ENCODE measurements around the gene DYNC2LI1. TPM values are rescaled to one million over a fixed set of nuclear protein-coding genes. Genes with fewer than 3 reads are reported as not detected.

The DYNC2LI1 gene
- total RNA-seq, 2 experiments from 2014 or later, result 13.6 to 17.7 TPM

- peaks cover 8% of the 10 kb centered on the region for H3K4me1 ChIP-seq (ENCODE audit: insufficient read depth, low read length, poor library complexity, severe bottlenecking)
- no peak overlapping the region for H3K4me2 ChIP-seq (ENCODE audit: low read length)
- H3K36me3 ChIP-seq (ENCODE audit: insufficient read depth, low read length), result no peaks in the 10 kb centered on the region
- H3K9me2 ChIP-seq (ENCODE audit: insufficient read depth, low read length), result 0 out of 2 replicates have a peak, but pooled peaks cover 4% of the 10 kb centered on the region
- intact Hi-C loops (cut with micrococcal nuclease; ENCODE audit: unreplicated experiment), result no loop called here
- no peak overlapping the region for H2AFZ ChIP-seq (ENCODE audit: low read length)
- ChIA-PET CTCF (ENCODE audit: unreplicated experiment) (no interaction called here), POLR2A (interaction anchor here (1.3 kb wide), 1 partner anchor 10 kb away, joined by 3 read pairs; no protein-coding TSS in a partner anchor)
- no peaks in the 10 kb centered on the region for H3K9me3 ChIP-seq (ENCODE audit: low read length)
- no peak for TF ChIP-seq CTCF (conservative IDR thresholded peaks at IDR 0.05; ENCODE audit: low read length)
- DNase-seq (ENCODE audit: low spot score), result no peak
- H3K27ac ChIP-seq (ENCODE audit: low read depth, low read length, poor library complexity, severe bottlenecking), result no peak overlapping the region
- no peak overlapping the region for H3K4me3 ChIP-seq (ENCODE audit: low read depth, low read length, poor library complexity, severe bottlenecking)
- no TSS peak for BruUV-seq (replicated peaks)
- H3K79me2 ChIP-seq (ENCODE audit: insufficient read depth, low read depth, low read length), result no peaks in the 10 kb centered on the region
- H4K20me1 ChIP-seq (ENCODE audit: insufficient read depth, low read length), result no peaks in the 10 kb centered on the region
Measured at GRCh38 chr2:43776324-43776723, 2.5 kb downstream of the DYNC2LI1 start.

- Histone ChIP-seq H3K36me3 (ENCODE audit: insufficient read depth, low read length) (no peaks in the 10 kb centered on the region), H3K4me1 (ENCODE audit: insufficient read depth, low read length, poor library complexity, severe bottlenecking) (peaks cover 8% of the 10 kb centered on the region), H3K9me2 (ENCODE audit: insufficient read depth, low read length) (0 out of 2 replicates have a peak, but pooled peaks cover 4% of the 10 kb centered on the region), H3K27ac (ENCODE audit: low read depth, low read length, poor library complexity, severe bottlenecking) (no peak overlapping the region), H3K9me3 (ENCODE audit: low read length) (no peaks in the 10 kb centered on the region), H3K4me3 (ENCODE audit: low read depth, low read length, poor library complexity, severe bottlenecking) (no peak overlapping the region), H3K79me2 (ENCODE audit: insufficient read depth, low read depth, low read length) (no peaks in the 10 kb centered on the region), H2AFZ (ENCODE audit: low read length) (no peak overlapping the region), H3K4me2 (ENCODE audit: low read length) (no peak overlapping the region), H4K20me1 (ENCODE audit: insufficient read depth, low read length) (no peaks in the 10 kb centered on the region)
- BruUV-seq (replicated peaks), result no TSS peak
- DNase-seq (ENCODE audit: low spot score), result no peak
- TF ChIP-seq CTCF (conservative IDR thresholded peaks at IDR 0.05; ENCODE audit: low read length) (no peak), EZH2phosphoT487 (IDR thresholded peaks at IDR 0.05; ENCODE audit: borderline replicate concordance, low read depth, low read length) (no peak)
- ChIA-PET POLR2A (interaction anchor here (0.6 to 1.3 kb wide), 2 partner anchors 9 to 30 kb away, joined by 3 to 8 read pairs; no protein-coding TSS in a partner anchor), CTCF (ENCODE audit: unreplicated experiment) (no interaction called here)
- intact Hi-C loops (cut with micrococcal nuclease; ENCODE audit: unreplicated experiment), result no loop called here
Measured at GRCh38 chr2:43777306-43777926, 3.6 kb downstream of the DYNC2LI1 start.

GRCh38 chr2:43778233-43778632 lies 4.4 kb downstream of the DYNC2LI1 start:
- no TSS peak for BruUV-seq (replicated peaks)
- no peak overlapping the region for H3K4me2 ChIP-seq (ENCODE audit: low read length)
- intact Hi-C loops (cut with micrococcal nuclease; ENCODE audit: unreplicated experiment), result no loop called here
- POLR2A ChIA-PET, result no interaction called here
- H4K20me1 ChIP-seq (ENCODE audit: insufficient read depth, low read length), result no peaks in the 10 kb centered on the region
- no peak overlapping the region for H2AFZ ChIP-seq (ENCODE audit: low read length)
- H3K4me1 ChIP-seq (ENCODE audit: insufficient read depth, low read length, poor library complexity, severe bottlenecking), result peaks cover 8% of the 10 kb centered on the region
- 0 out of 2 replicates have a peak, but pooled peaks cover 3% of the 10 kb centered on the region for H3K9me2 ChIP-seq (ENCODE audit: insufficient read depth, low read length)
- CTCF ChIA-PET (ENCODE audit: unreplicated experiment), result no interaction called here
- H3K79me2 ChIP-seq (ENCODE audit: insufficient read depth, low read depth, low read length), result no peaks in the 10 kb centered on the region
- no peaks in the 10 kb centered on the region for H3K9me3 ChIP-seq (ENCODE audit: low read length)
- DNase-seq (ENCODE audit: low spot score), result no peak
- H3K36me3 ChIP-seq (ENCODE audit: insufficient read depth, low read length), result no peaks in the 10 kb centered on the region
- no peak overlapping the region for H3K27ac ChIP-seq (ENCODE audit: low read depth, low read length, poor library complexity, severe bottlenecking)
- no peak for TF ChIP-seq CTCF (conservative IDR thresholded peaks at IDR 0.05; ENCODE audit: low read length)
- TF ChIP-seq EZH2phosphoT487 (IDR thresholded peaks at IDR 0.05; ENCODE audit: borderline replicate concordance, low read depth, low read length), result no peak
- no peak overlapping the region for H3K4me3 ChIP-seq (ENCODE audit: low read depth, low read length, poor library complexity, severe bottlenecking)

All from OCI-LY7 (cell line).